Lung (tissue), 12 donors: ENCODE data around the gene CASQ2. TPM values are rescaled to one million over a fixed set of nuclear protein-coding genes. Genes with fewer than 3 reads are reported as not detected.

Source experiments
- ATAC-seq: fragments of 200-7000 bp; cut with Tn5 transposase; one replicate; pipeline ENCODE4 v1.9.1; 2020; ENCODE audit warnings: moderate number of reproducible peaks; ENCODE audit not compliant: insufficient read depth, low FRiP score
- DNase-seq, 3 donors: peaks; one replicate each; pipeline ENCODE4 v3.0.0-alpha.2; 2013 to 2017
- H3K27ac ChIP-seq, 2 donors: one replicate each; pipeline ENCODE4 v1.5.1; 2013; ENCODE audit warnings: mild to moderate bottlenecking in 2 of 2, moderate library complexity in 2 of 2, control low read depth in 1 of 2, inconsistent platforms in 1 of 2, low read depth in 1 of 2, low read length in 1 of 2
- H3K27me3 ChIP-seq, 3 donors: one replicate each; pipeline ENCODE4 v1.5.1; 2013; ENCODE audit warnings: low read length in 2 of 3; ENCODE audit not compliant: control insufficient read depth in 3 of 3, insufficient read depth in 3 of 3
- H3K36me3 ChIP-seq, 4 donors: one replicate each; pipeline ENCODE4 v1.5.1; 2013; ENCODE audit warnings: low read length in 4 of 4, mild to moderate bottlenecking in 1 of 4, moderate library complexity in 1 of 4; ENCODE audit not compliant: control insufficient read depth in 4 of 4, insufficient read depth in 4 of 4
- H3K4me1 ChIP-seq, 5 donors: one replicate each; pipeline ENCODE4 v1.5.1; 2013; ENCODE audit warnings: low read length in 5 of 5, mild to moderate bottlenecking in 2 of 5, moderate library complexity in 1 of 5; ENCODE audit not compliant: control insufficient read depth in 5 of 5, insufficient read depth in 5 of 5
- H3K4me3 ChIP-seq: one replicate; pipeline ENCODE4 v1.5.1; 2013; ENCODE audit warnings: mild to moderate bottlenecking, control low read depth, moderate library complexity
- H3K9ac ChIP-seq, 2 donors: one replicate each; pipeline ENCODE4 v1.5.1; 2013; ENCODE audit warnings: low read length in 2 of 2, control low read depth in 1 of 2; ENCODE audit not compliant: insufficient read depth in 1 of 2
- H3K9me3 ChIP-seq, 4 donors: one replicate each; pipeline ENCODE4 v1.5.1; 2013; ENCODE audit warnings: low read length in 3 of 4, mild to moderate bottlenecking in 1 of 4, moderate library complexity in 1 of 4; ENCODE audit not compliant: control insufficient read depth in 4 of 4, insufficient read depth in 3 of 4
- CTCF ChIP-seq: IDR thresholded peaks from 2 replicates; pipeline ENCODE4 v1.5.1; 2012; ENCODE audit warnings: mild to moderate bottlenecking; ENCODE audit errors: control extremely low read depth, extremely low read depth
- WGBS, 2 donors: extraction: QIAGEN DNeasy Blood & Tissue Kit; methylation state at CpG; one replicate each; pipeline ENCODE4 v1.1.7; 2013; 5-methylcytosine and 5-hydroxymethylcytosine counted together
- polyA plus RNA-seq, 2 donors: library from polyadenylated mRNA; stranded (reverse); fragments of 200-250 nt; gene quantifications; one replicate each; pipeline ENCODE4 v1.2.1, GENCODE V29; 2013
- total RNA-seq, 2 donors: library from RNA; depleted of rRNA in 1 of 2; stranded (reverse); fragments of >200 nt in 1 of 2; gene quantifications; one replicate each; pipeline ENCODE4 v1.2.1, GENCODE V29; 2014 to 2021
- donor health status: control.
- donor health status: control.
- donor health status: Bipolar disorder and iron deficiency.
- donor health status: healthy.
- donor health status: DM: yes; HTN: yes; CAD: no.

Gene CASQ2
- total and polyA plus RNA-seq, 4 donors = 0.50 to 3.4 (median 1.4) TPM

DNA sequence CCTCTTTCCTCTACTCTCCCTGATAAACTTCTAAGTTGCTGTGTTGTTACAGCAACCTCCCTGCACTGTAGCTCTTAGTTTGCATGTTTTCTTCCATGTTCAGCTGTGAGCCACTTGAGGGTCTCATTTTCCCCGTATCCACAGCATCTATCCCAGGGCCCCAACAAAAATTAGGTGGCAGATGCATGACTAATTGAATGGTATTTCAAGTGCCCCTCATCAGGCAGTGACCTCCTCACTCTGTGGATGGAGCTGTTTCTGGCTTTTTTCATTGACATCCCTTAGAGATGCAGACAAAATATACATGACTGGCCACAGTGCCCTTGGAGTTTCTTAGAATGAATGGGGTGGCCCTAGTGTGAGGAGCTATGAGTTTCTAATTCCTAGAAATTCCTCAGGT is 3.4 kb downstream of the CASQ2 start:
- Histone ChIP-seq H3K4me1 (peaks cover 0 to 7% (median 0%) of the 10 kb centered on the region in 5 donors), H3K36me3 (no peaks in the 10 kb centered on the region), H3K9ac (no peak overlapping the region), H3K9me3 (peaks cover 0 to 2% (median 0%) of the 10 kb centered on the region in 4 donors), H3K27me3 (peaks cover 0 to 2% (median 0%) of the 10 kb centered on the region in 3 donors), H3K4me3 (no peak overlapping the region), H3K27ac (peak overlapping the region; percentile 7 to 57)
- no peak for TF ChIP-seq CTCF
- 39 to 57% methylated on average over 1 of the region's 1 CpG for WGBS, 2 donors
- no peak for ATAC-seq
- no peak for DNase-seq

GRCh38 chr1:115764541-115764940 is 4.0 kb downstream of the CASQ2 start:
- peak; percentile 40 to 64 (median 52) for DNase-seq

DNA sequence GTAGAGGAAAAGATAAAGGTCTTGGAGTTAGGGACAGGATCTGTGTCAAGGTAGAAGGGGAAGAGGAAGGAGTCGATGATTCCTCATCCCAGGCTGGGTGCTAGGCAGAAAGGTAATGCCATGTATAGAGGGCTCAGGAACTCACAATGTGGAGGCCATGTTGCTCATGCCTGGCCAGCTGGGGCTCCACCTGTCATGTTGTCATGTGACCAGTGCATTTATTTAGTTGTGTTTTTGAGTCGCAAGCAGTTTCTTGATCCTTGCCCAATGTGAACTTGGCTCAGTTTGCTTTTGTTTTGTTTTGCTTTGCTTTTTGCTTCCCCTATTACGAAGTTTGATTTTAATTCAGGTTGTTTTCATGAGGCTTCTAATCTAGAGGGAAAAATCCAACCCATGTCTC is 5.7 kb downstream of the CASQ2 start:
- peaks cover 0 to 11% (median 6%) of the 10 kb centered on the region in 5 donors for H3K4me1 ChIP-seq
- no peak overlapping the region for H3K9ac ChIP-seq
- no peaks in the 10 kb centered on the region for H3K36me3 ChIP-seq
- WGBS, 2 donors = 83 to 95% methylated on average over 3 of the region's 3 CpGs
- no peak for TF ChIP-seq CTCF
- H3K27ac ChIP-seq = no peak overlapping the region
- no peak for ATAC-seq
- H3K4me3 ChIP-seq = no peak overlapping the region
- H3K9me3 ChIP-seq = peaks cover 0 to 9% (median under 1%) of the 10 kb centered on the region in 4 donors
- DNase-seq = no peak
- H3K27me3 ChIP-seq = no peaks in the 10 kb centered on the region

More at GRCh38 chr1:115764541-115764940, 4.0 kb downstream of the CASQ2 start:
- peak; percentile 47 for ATAC-seq
- Histone ChIP-seq H3K27ac (peak overlapping the region in 1 of 2 donors; percentile 49), H3K9me3 (peaks cover 0 to 4% (median under 1%) of the 10 kb centered on the region in 4 donors), H3K4me3 (no peak overlapping the region), H3K9ac (no peak overlapping the region), H3K27me3 (no peaks in the 10 kb centered on the region), H3K36me3 (no peaks in the 10 kb centered on the region), H3K4me1 (peaks cover 0 to 7% (median 0%) of the 10 kb centered on the region in 5 donors)
- WGBS, 2 donors = 11 to 20% methylated on average over 1 of the region's 1 CpG
- TF ChIP-seq CTCF = peak; percentile 2
